OCI-LY3 (cell line): ENCODE results near the gene PLEKHA7.

Experiments
- CTCF ChIP-seq: fragments of 200-600, 300-600 bp; sonication (generic); IDR thresholded peaks from 2 replicates; pipeline ENCODE4 v1.5.1; 2014; ENCODE audit warnings: antibody characterized with exemption, low read length, low read depth
- EZH2phosphoT487 ChIP-seq: fragments of 200-600 bp; shearing (Covaris generic); IDR thresholded peaks from 2 replicates; pipeline ENCODE4 v1.6.1; 2018; ENCODE audit warnings: antibody characterized with exemption, mixed run types, low read depth

- no peak for TF ChIP-seq EZH2phosphoT487
- no peak for TF ChIP-seq CTCF
Observed at GRCh38 chr11:16738947-16739815, 275.0 kb downstream of the PLEKHA7 start.
